ENCODE results near the gene RAB3A.
A peak's percentile ranks its signal among the peaks of the same experiment; 100 is the strongest.

RAB3A gene

DNA sequence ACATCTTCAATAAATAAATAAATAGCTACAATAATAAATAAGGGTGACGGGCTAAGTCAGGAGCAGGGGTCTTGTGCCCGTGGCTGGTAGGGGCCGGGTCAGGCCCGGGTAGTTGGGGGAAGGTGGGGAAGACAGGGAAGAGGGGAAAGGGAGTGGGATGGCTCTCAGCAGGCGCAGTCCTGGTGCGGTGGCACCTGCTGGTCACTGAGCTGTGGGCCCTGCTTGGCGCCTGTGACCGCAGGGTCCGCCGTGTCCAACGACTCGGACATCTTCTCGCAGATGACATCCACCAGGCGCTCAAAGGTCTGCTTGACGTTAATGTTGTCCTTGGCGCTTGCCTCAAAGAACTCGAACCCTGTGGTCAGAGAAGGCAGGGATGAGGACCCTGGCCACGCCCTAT lies 6.5 kb downstream of the RAB3A start:
- TF ChIP-seq, protein P1, sequence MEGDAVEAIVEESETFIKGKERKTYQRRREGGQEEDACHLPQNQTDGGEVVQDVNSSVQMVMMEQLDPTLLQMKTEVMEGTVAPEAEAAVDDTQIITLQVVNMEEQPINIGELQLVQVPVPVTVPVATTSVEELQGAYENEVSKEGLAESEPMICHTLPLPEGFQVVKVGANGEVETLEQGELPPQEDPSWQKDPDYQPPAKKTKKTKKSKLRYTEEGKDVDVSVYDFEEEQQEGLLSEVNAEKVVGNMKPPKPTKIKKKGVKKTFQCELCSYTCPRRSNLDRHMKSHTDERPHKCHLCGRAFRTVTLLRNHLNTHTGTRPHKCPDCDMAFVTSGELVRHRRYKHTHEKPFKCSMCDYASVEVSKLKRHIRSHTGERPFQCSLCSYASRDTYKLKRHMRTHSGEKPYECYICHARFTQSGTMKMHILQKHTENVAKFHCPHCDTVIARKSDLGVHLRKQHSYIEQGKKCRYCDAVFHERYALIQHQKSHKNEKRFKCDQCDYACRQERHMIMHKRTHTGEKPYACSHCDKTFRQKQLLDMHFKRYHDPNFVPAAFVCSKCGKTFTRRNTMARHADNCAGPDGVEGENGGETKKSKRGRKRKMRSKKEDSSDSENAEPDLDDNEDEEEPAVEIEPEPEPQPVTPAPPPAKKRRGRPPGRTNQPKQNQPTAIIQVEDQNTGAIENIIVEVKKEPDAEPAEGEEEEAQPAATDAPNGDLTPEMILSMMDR (IDR thresholded peaks at IDR 0.05; ENCODE audit: low read depth, low read length, missing control alignments), result no peak
- DNase-seq (ENCODE audit: low read depth), result no peak
- no peak overlapping the region for H3K4me3 ChIP-seq (ENCODE audit: low read depth, low read length)

DNA sequence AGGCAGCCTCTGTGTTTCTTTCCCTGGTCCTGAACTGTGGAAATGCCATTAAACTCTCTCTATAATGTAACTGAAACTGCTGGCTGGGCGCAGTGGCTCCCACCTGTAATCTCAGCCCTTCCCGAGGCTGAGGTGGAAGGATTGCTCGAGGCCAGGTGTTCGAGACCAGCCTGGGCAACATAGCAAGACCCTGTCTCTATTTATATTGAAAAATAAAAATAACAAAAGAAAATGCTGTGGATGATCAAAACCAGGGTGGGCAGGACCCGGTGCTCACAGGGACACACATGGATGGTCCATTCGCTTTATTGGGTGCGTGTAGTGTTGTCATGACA lies 7.4 kb downstream of the RAB3A start:
- no peak overlapping the region for H3K4me3 ChIP-seq (ENCODE audit: low read depth, low read length)
- DNase-seq (ENCODE audit: low read depth), result no peak
- TF ChIP-seq, protein P1 (IDR thresholded peaks at IDR 0.05; ENCODE audit: low read depth, low read length, missing control alignments), result no peak

DNA sequence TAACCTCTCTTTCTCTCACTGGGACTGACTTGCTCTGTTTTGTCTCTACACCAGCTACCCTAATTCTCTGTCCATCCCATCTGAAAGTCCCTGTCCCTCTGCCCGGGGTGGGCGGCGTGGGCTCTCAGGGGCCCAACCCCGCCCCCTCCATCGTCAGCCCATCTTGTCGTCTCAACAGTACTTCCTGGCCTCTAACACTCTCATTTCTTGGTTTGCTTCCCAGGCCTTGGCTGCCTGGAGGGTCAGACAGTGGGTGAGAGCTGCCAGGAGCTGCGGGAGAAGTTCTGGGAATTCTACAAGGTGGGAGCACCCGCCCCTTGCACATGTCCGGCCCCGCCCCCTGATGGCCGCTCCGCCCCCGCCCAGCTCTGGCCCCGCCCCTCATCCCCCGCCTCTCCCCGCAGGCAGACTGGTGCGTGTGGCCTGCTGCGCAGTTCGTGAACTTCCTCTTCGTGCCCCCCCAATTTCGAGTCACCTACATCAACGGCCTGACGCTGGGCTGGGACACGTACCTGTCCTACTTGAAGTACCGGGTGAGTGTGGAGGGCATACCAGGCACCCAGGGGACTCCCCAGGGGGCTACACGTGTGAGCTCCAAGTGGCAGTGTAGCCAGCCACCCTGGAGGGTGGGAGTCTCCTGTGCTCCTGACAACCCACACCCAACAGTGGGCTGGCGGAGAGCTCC lies 9.1 kb downstream of the RAB3A start:
- no peak for DNase-seq (ENCODE audit: low read depth)
- TF ChIP-seq, protein P1 (IDR thresholded peaks at IDR 0.05; ENCODE audit: low read depth, low read length, missing control alignments), result no peak
- peak overlapping the region; percentile 65 for H3K4me3 ChIP-seq (ENCODE audit: low read depth, low read length)

DNA sequence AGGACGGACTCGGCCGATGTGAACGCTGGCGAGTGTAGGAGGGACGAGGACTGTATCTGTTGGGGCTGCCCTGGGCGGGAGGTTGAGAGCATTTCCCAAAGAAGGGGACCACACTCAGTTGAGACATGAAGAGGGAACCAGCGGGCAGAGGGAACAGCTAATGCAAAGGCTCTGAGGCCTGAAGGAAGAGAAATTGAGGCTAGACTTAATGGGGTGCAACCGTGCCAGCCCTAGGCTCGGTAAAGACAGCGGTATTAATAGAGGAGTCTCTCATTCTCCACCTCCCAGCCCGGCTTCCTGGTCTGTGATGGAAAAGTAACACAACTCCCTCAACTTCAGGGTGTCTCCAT lies 9.7 kb downstream of the RAB3A start:
- H3K4me3 ChIP-seq (ENCODE audit: low read depth, low read length), result peak overlapping the region; percentile 65
- no peak for DNase-seq (ENCODE audit: low read depth)
- TF ChIP-seq, protein P1 (IDR thresholded peaks at IDR 0.05; ENCODE audit: low read depth, low read length, missing control alignments), result no peak

DNA sequence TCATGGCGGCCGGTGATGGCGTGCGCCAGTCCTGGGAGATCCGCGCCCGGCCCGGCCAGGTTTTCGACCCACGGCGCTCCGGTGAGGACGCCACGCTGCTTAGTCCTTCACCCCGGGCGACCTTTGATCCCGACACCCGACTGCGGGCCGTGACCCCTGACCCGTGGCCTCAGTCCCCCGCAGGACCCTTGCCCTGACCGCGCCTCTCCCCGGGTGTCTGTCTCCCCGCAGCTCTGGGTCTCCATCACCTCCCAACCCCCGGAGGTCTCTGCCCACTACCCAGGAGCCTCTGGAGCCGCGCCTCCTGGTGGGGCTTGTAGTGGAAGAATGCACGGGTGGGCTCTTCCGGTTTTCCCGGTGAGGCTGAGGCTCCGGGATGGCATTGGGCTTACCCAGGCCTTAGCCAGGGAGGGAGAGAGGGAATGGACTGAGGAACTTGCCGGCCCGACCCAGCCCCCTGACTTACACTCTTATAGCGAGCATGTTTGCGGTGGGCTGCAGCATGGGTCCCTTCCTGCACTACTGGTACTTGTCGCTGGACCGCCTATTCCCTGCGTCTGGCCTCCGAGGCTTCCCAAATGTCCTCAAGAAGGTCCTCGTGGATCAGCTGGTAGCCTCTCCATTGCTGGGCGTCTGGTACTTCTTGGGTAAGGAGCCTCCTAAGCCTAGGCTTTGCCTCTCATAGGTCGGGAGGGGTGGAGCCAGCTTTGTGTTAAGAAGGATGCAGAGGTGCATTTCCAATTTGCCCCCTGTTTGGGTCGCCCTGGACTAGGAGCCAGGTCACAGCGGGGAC lies 10.3 kb downstream of the RAB3A start:
- peak overlapping the region; percentile 65 for H3K4me3 ChIP-seq (ENCODE audit: low read depth, low read length)
- TF ChIP-seq, protein P1 (IDR thresholded peaks at IDR 0.05; ENCODE audit: low read depth, low read length, missing control alignments), result no peak
- no peak for DNase-seq (ENCODE audit: low read depth)

DNA sequence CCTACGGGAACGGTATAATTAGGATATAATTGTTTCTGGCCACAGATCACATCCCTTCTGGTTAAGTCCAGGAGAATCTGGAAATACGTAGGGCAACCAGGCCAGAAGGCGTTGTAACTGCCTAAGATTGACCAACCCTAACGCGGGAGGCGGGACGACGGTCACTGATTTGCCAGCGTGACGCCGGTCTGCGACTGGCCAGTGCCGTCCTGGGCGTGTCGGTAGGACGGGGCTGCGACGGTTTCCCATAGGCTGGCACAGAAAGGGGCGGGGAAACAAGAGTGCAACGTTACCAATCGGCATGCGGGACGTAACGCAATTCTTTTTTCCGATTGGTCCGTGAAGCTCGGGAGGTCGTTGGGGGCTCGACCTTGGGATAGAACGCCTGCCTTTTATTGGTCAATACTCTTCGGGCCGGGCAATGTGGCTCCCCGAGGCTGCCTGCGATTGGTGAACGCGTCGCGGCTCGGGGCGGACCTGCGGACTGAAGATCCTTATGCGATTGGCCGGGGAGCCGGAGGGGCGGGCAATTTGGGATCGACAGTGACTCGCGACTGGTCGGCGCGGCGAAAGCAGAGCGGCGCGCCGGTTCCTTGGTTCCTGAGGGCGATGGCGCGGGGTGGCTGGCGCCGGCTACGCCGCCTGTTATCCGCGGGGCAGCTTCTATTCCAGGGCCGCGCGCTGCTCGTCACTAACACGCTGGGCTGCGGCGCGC lies 11.0 kb downstream of the RAB3A start, which contains the start of gene MPV17L2:
Gene MPV17L2, plus strand, starts transcription at position 546 of the 715 bp plus-strand sequence. Its CDS starts 64 bp downstream, at position 610.
- TF ChIP-seq, protein P1 (IDR thresholded peaks at IDR 0.05; ENCODE audit: low read depth, low read length, missing control alignments), result no peak
- peak; percentile 100 for DNase-seq (ENCODE audit: low read depth)
- peak within 1 kb of the TSS; percentile 65 for H3K4me3 ChIP-seq (ENCODE audit: low read depth, low read length)

Measured in GM12864 (cell line).